Pancreas (tissue), 10 donors: ENCODE data around the gene DUSP7. TPM values are rescaled to one million over a fixed set of nuclear protein-coding genes. Genes with fewer than 3 reads are reported as not detected.

Source experiments
- ATAC-seq, 4 donors: fragments of 200-7000 bp; cut with Tn5 transposase; one replicate each; pipeline versions ENCODE4 v1.8.0 to v1.9.1; 2020; ENCODE audit warnings: mild to moderate bottlenecking in 4 of 4, moderate library complexity in 4 of 4
- DNase-seq, 6 donors: peaks; one replicate each; pipeline ENCODE4 v3.0.0-alpha.2; 2020
- FAIRE-seq: peaks from 2 replicates; lab custom pipeline; 2012; peaks lifted over from hg19 to GRCh38; lab: Jason Lieb, UNC
- H3K27ac ChIP-seq, 4 donors: fragments of 200-600 bp; sonication (generic); 1 replicate in 3 of 4; 2 replicates in 1 of 4; pipeline versions ENCODE4 v1.5.0 to v1.8.0; 2020
- H3K27me3 ChIP-seq, 4 donors: fragments of 200-600 bp; one replicate each; pipeline ENCODE4 v1.8.0; 2021
- H3K36me3 ChIP-seq, 3 donors: fragments of 200-600 bp; sonication (generic) in 1 of 3; one replicate each; pipeline versions ENCODE4 v1.5.0 to v1.8.0; 2020 to 2021
- H3K4me1 ChIP-seq, 3 donors: fragments of 200-600 bp; one replicate each; pipeline ENCODE4 v1.8.0; 2021
- H3K4me3 ChIP-seq, 4 donors: fragments of 200-600 bp; sonication (generic) in 2 of 4; one replicate each; pipeline versions ENCODE4 v1.5.0 to v1.8.0; 2020 to 2021
- H3K9me3 ChIP-seq, 4 donors: fragments of 200-600 bp; one replicate each; pipeline ENCODE4 v1.8.0; 2021
- CTCF ChIP-seq, 4 donors: fragments of 200-600 bp; sonication (generic) in 3 of 4; IDR thresholded peaks; one replicate each; pipeline versions ENCODE4 v1.5.0 to v1.8.0; 2021; ENCODE audit warnings: antibody characterized with exemption in 4 of 4
- WGBS, 2 donors: extraction: QIAGEN DNeasy Blood & Tissue Kit; methylation state at CpG; one replicate each; pipeline ENCODE4 v1.1.7; 2013; 5-methylcytosine and 5-hydroxymethylcytosine counted together
- intact Hi-C, 3 donors: fragments of 100-400 bp; cut with DNase I; formaldehyde crosslinking; loops; one replicate each; pipeline versions ENCODE4 v1.11.1 to v1.14.2; 2022
- polyA plus RNA-seq, 2 donors: library from polyadenylated mRNA; stranded (reverse); fragments of 200-250 nt; gene quantifications; one replicate each; pipeline ENCODE4 v1.2.3, GENCODE V29; 2013
- total RNA-seq, 6 donors: library from RNA; stranded (reverse); fragmentation: NEBNext Ultra II Directional in 4 of 6; extraction: Animal tissue kit (Norgen Biotek cat#: 25700) in 4 of 6; gene quantifications; one replicate each; pipeline versions ENCODE4 v1.2.1 to v1.2.4, GENCODE V29; 2021 to 2023
- donor health status: healthy with polysubstance abuse.
- donor health status: DM: no; HTN: no; CAD: no; lungs with moderate emphysema.
- donor health status: DM: no; HTN: no; CAD: no.
- donor health status: control.
- donor health status: control.
- donor health status: Bipolar disorder and iron deficiency.
- donor health status: DM: yes; HTN: yes; CAD: no.
- donor health status: DM: no; HTN: no; CAD: no.
- donor health status: DM: no; HTN: no; CAD: no.
- donor health status: DM: yes; HTN: yes; CAD: no.

DUSP7 gene
- total and polyA plus RNA-seq, 8 donors, result 2.6 to 7.6 (median 4.6) TPM

GRCh38 chr3:52084216-52084945 is 28.0 kb upstream of the DUSP7 start:
- ATAC-seq (no peak), FAIRE-seq (no peak), DNase-seq (peak in 2 of 6 donors; percentile 7 to 23)
- Histone ChIP-seq H3K36me3 (no peaks in the 10 kb centered on the region), H3K27me3 (no peaks in the 10 kb centered on the region), H3K9me3 (no peaks in the 10 kb centered on the region), H3K4me1 (no peaks in the 10 kb centered on the region), H3K4me3 (no peak overlapping the region), H3K27ac (no peak overlapping the region)
- intact Hi-C loops, result no loop called here
- whole genome bisulfite sequencing, 2 donors, result 88 to 91% methylated on average over 9 of the region's 9 CpGs
- TF ChIP-seq CTCF (IDR thresholded peaks at IDR 0.05), result no peak

GRCh38 chr3:52083556-52084087 is 27.3 kb upstream of the DUSP7 start:
- no peak for FAIRE-seq
- Histone ChIP-seq H3K9me3 (no peaks in the 10 kb centered on the region), H3K4me3 (no peak overlapping the region), H3K27ac (no peak overlapping the region), H3K4me1 (no peaks in the 10 kb centered on the region), H3K27me3 (no peaks in the 10 kb centered on the region), H3K36me3 (no peaks in the 10 kb centered on the region)
- peak in 2 of 6 donors; percentile 1 to 26 for DNase-seq
- no peak for TF ChIP-seq CTCF (IDR thresholded peaks at IDR 0.05)
- 80 to 96% methylated on average over 5 of the region's 5 CpGs for WGBS, 2 donors
- ATAC-seq, result no peak
- intact Hi-C loops, result no loop called here

GRCh38 chr3:52082951-52083350 is 26.6 kb upstream of the DUSP7 start:
- H3K4me3 ChIP-seq, result no peak overlapping the region
- H3K9me3 ChIP-seq, result no peaks in the 10 kb centered on the region
- no peaks in the 10 kb centered on the region for H3K36me3 ChIP-seq
- intact Hi-C loops, result no loop called here
- no peak for ATAC-seq
- peak in 2 of 6 donors; percentile 12 to 35 for DNase-seq
- TF ChIP-seq CTCF (IDR thresholded peaks at IDR 0.05), result no peak
- H3K4me1 ChIP-seq, result no peaks in the 10 kb centered on the region
- FAIRE-seq, result no peak
- H3K27ac ChIP-seq, result no peak overlapping the region
- WGBS, 2 donors, result 83 to 86% methylated on average over 8 of the region's 8 CpGs
- H3K27me3 ChIP-seq, result no peaks in the 10 kb centered on the region

GRCh38 chr3:52080830-52081719 is 24.7 kb upstream of the DUSP7 start:
- Histone ChIP-seq H3K4me1 (no peaks in the 10 kb centered on the region), H3K4me3 (no peak overlapping the region), H3K9me3 (no peaks in the 10 kb centered on the region), H3K27me3 (no peaks in the 10 kb centered on the region), H3K27ac (no peak overlapping the region), H3K36me3 (no peaks in the 10 kb centered on the region)
- TF ChIP-seq CTCF (IDR thresholded peaks at IDR 0.05), result no peak
- WGBS, 2 donors, result 82 to 84% methylated on average over 21 of the region's 21 CpGs
- intact Hi-C loops, result no loop called here
- DNase-seq (peak in 2 of 6 donors; percentile 14 to 28), ATAC-seq (no peak), FAIRE-seq (no peak)
